Ecto neural progenitor cell (in vitro differentiated cells): ENCODE data around the gene TMEM178B.

Experiments used
- DNase-seq: peaks from one replicate; pipeline ENCODE4 v3.0.0-alpha.2; 2018; ENCODE audit warnings: low spot score

TMEM178B gene

GRCh38 chr7:141475679-141476078 lies 401.8 kb downstream of the TMEM178B start:
- DNase-seq: no peak

- no peak for DNase-seq
Measured at GRCh38 chr7:141477865-141478264, 404.0 kb downstream of the TMEM178B start.

GRCh38 chr7:141478845-141479244 lies 405.0 kb downstream of the TMEM178B start:
- no peak for DNase-seq

GRCh38 chr7:141480953-141481352 lies 407.1 kb downstream of the TMEM178B start:
- DNase-seq: no peak

- DNase-seq: no peak
Measured at GRCh38 chr7:141481971-141482370, 408.1 kb downstream of the TMEM178B start.

- DNase-seq: no peak
Measured at GRCh38 chr7:141483044-141483443, 409.2 kb downstream of the TMEM178B start.

GRCh38 chr7:141484907-141485306 lies 411.0 kb downstream of the TMEM178B start:
- no peak for DNase-seq

- DNase-seq: no peak
Measured at GRCh38 chr7:141486959-141487358, 413.1 kb downstream of the TMEM178B start.

GRCh38 chr7:141490474-141490873 lies 416.6 kb downstream of the TMEM178B start:
- DNase-seq: no peak

GRCh38 chr7:141495057-141495456 lies 421.2 kb downstream of the TMEM178B start:
- no peak for DNase-seq

- DNase-seq: no peak
Measured at GRCh38 chr7:141497391-141497790, 423.5 kb downstream of the TMEM178B start.

GRCh38 chr7:141500608-141501007 lies 426.7 kb downstream of the TMEM178B start:
- no peak for DNase-seq

- DNase-seq: no peak
Measured at GRCh38 chr7:141501451-141501850, 427.6 kb downstream of the TMEM178B start.

GRCh38 chr7:141511316-141511675 lies 437.4 kb downstream of the TMEM178B start:
- no peak for DNase-seq

- DNase-seq: peak; percentile 50
Measured at GRCh38 chr7:141511676-141512396, 438.0 kb downstream of the TMEM178B start.

GRCh38 chr7:141512597-141512996 lies 438.7 kb downstream of the TMEM178B start:
- DNase-seq: no peak

GRCh38 chr7:141513720-141514119 lies 439.9 kb downstream of the TMEM178B start:
- DNase-seq: no peak

GRCh38 chr7:141515941-141516340 lies 442.1 kb downstream of the TMEM178B start:
- no peak for DNase-seq

GRCh38 chr7:141519623-141520022 lies 445.8 kb downstream of the TMEM178B start:
- no peak for DNase-seq

- DNase-seq: no peak
Measured at GRCh38 chr7:141522657-141523342, 448.9 kb downstream of the TMEM178B start.

- DNase-seq: no peak
Measured at GRCh38 chr7:141525973-141526514, 452.2 kb downstream of the TMEM178B start.

GRCh38 chr7:141527076-141527475 lies 453.2 kb downstream of the TMEM178B start:
- DNase-seq: no peak

- no peak for DNase-seq
Measured at GRCh38 chr7:141528399-141528798, 454.5 kb downstream of the TMEM178B start.
